Fibroblast of villous mesenchyme (primary cell): ENCODE measurements around the gene SLBP. TPM values are rescaled to one million over a fixed set of nuclear protein-coding genes. Genes with fewer than 3 reads are reported as not detected.

Source experiments
- DNase-seq: peaks from one replicate; pipeline ENCODE4 v3.0.0-alpha.2; 2010; ENCODE audit warnings: low read depth
- H3K4me3 ChIP-seq: 2 replicates; pipeline ENCODE4 v1.5.1; 2011; ENCODE audit warnings: low read depth, mild to moderate bottlenecking, low read length
- total RNA-seq: library from RNA; depleted of rRNA; stranded (reverse); fragments of >200 nt; gene quantifications from 2 replicates; pipeline ENCODE4 v1.2.3, GENCODE V29; 2012
- TF ChIP-seq, protein P1 (sequence below): IDR thresholded peaks from 2 replicates; pipeline ENCODE4 v1.5.1; 2012; ENCODE audit warnings: low read depth, mild to moderate bottlenecking, low read length; ENCODE audit not compliant: insufficient read depth

The SLBP gene
- total RNA-seq, 1 donor, result 63.0 TPM

DNA sequence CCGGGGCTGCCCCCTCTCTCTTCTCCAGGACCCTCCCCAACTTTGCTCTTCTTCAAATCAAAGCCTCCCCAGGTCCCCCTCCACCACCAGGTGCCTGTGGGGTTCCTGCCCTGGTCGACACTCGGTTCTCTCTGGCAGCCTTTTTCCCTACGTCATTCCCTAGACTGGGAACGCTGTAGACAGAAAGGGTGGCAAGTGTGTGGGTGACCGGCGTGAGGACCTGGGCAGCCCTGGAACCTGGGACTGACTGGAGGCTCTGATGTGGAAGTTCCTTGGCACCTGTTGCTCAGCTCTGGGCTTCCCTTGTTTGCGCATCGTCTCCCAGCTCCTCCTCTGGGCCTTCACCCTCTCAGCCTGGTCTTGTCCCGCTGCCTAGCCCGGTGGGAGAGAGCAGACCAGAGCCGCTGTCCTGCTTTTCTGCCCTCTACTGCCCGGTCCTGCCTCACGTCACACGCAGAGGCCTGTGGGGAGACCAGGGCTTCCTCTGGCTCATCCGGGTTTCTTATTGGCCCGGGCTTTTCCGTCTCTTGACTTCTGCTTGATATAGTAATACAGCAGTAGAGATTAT is 10.5 kb upstream of the SLBP start:
- H3K4me3 ChIP-seq, result peak overlapping the region; percentile 65
- DNase-seq, result no peak
- TF ChIP-seq, protein P1, sequence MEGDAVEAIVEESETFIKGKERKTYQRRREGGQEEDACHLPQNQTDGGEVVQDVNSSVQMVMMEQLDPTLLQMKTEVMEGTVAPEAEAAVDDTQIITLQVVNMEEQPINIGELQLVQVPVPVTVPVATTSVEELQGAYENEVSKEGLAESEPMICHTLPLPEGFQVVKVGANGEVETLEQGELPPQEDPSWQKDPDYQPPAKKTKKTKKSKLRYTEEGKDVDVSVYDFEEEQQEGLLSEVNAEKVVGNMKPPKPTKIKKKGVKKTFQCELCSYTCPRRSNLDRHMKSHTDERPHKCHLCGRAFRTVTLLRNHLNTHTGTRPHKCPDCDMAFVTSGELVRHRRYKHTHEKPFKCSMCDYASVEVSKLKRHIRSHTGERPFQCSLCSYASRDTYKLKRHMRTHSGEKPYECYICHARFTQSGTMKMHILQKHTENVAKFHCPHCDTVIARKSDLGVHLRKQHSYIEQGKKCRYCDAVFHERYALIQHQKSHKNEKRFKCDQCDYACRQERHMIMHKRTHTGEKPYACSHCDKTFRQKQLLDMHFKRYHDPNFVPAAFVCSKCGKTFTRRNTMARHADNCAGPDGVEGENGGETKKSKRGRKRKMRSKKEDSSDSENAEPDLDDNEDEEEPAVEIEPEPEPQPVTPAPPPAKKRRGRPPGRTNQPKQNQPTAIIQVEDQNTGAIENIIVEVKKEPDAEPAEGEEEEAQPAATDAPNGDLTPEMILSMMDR, result no peak

DNA sequence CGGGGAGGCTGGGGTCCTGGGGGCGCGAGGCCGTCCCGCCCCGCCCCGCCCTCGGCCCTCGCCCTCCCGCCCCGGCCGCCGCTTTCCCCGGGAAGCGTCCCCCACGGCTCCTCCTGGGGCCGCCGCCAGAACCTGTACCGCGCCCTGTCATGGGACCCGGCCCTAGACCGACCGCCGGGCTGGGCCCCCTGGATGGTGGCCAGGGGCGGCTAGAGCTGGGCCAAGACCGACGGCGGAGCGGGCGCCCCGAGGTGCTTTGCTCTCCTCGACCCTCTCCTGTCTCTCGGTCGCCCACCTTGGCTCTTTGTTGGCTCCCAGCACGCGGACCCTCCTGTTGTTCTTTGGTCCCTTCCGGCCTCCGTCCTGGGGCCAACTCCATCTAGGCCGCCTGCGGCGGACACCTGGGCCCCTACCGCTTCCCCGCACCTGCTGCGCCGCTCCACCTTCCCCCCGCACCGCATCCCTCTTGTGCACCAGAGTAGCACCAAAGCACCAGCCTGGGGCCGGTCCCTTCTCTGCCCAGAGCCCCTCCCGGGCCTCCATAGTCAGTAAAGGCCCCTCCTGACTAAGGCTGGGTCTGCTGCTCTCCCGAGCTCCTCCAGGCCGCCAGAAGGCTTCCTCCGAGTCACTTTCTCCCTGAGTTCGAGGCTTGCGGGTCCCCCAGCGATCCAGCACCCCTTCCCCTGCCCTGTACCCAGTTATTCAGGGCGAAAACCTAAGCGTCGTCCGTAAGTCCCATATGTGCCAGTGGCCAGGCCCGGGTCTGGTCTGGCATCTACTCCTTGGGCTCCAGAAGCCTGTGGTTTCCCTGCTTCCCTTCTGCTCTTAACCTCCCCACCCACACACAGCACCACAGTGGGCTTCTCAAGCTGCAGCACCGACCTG is 9.8 kb upstream of the SLBP start:
- H3K4me3 ChIP-seq, result peak overlapping the region; percentile 65
- DNase-seq, result no peak
- TF ChIP-seq, protein P1, result no peak

DNA sequence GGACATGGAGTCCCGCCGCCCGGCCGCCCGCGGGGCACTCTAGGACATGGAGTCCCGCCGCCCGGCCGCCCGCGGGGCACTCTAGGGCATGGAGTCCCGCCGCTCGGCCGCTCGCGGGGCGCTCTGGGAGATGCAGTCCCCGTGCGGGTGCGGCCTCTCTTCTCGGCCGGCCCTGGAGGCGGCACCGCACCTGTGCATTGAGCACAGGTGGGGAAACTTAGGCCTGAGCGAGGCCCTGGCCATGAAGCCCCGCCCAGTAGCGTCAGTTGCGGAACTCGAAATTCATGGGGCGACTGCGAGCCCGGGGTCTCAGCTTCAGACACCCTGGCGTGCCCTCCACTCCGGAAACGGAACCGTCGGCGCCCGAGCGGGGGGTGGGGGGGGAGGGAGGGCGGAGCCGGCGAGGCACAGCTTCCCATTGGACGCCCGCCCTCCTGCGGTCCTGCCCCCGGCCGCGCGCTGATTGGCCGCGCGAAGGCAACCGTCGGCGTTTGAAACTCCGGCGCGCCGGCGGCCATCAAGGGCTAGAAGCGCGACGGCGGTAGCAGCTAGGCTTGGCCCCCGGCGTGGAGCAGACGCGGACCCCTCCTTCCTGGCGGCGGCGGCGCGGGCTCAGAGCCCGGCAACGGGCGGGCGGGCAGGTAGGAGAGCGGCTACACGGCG is 9.0 kb upstream of the SLBP start, which contains the start of the genes TACC3 and TMEM129:
TSS of gene TACC3 (plus strand) at position 519 of the 663 bp plus-strand sequence. CDS start 1,901 bp downstream, outside the sequence.
TSS of gene TMEM129 (minus strand) at position 321 of the 663 bp plus-strand sequence. CDS start 486 bp downstream, outside the sequence.
- peak; percentile 91 for DNase-seq
- TF ChIP-seq, protein P1, result no peak
- H3K4me3 ChIP-seq, result peak within 1 kb of the TSS; percentile 71

DNA sequence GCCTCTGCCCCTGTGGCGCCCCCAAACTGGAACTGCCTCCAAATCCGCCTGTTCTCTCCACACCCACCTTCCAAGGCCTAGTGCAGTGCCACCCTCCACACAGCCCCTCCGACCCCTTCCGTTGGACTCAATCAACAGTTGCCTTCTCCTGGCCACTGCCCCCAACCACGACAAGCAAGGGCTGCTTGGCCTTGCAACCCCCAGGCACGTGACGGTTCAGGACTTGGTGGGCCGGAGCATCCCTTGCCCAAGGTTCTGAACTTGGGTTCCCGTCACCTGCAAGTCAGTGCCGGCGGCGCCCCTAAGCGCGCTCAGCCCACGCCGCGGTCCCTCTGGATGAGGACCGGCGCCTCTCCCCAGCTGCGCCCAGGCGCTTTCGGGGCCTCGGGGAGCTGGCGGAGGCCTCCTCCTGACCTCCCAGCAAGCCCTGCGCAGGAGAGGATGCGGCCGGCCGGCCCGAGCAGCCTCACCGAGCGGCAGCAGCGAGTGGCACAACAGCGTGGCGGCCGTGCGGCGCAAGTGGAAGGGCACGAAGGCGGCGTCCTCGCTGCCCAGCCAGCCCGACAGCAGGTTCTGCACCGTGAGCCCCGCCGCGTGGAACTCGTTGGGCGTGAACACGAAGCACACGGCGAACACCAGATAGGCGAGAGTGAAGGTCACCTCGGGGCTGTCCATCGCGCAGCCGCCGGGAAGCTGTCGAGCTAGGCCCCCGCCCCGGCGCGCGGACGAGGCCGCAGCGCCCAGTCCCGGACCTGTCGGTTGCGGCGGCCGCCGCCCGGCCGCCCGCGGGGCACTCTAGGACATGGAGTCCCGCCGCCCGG is 8.3 kb upstream of the SLBP start:
- TF ChIP-seq, protein P1, result no peak
- H3K4me3 ChIP-seq, result peak overlapping the region; percentile 71
- DNase-seq, result peak; percentile 50

DNA sequence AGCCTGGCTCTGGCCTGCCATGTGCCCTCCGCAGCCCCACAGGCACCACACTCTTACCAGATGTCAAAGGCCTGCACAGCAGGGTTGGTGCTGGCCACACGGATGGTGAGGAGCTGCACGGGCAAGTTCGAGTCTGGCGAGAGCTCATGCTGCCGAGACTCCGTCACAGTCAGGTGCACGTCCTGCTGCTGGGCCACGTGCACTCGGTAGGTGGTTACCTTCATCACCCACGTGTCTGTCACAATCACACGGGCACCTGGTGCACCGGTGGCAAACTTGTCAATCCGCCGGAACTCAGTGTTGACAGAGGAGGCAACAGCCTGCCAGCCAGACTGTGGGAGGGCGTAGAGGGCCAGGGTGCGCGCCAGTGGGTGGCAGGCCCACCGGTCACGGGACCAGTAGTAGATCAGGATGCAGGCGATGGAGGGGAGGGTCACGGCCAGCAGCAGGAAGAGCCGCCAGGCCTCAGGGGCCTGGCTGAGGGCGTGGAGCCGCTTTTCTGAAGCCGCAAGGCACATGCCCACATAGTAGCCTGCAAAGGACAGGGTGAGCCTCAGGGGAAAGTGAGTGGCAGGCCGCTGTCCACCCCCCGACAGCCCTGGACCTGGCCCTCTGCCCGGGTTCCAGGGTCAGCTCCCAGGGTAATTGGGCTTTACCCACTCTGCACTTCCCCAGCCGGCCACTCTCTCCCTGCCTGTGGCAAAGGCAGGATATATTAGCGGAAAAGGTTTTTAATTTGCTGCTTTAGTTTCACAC is 6.2 kb upstream of the SLBP start:
- TF ChIP-seq, protein P1, result no peak
- no peak for DNase-seq
- H3K4me3 ChIP-seq, result no peak overlapping the region
